H9 (cell line): Measurements from ENCODE around the gene TMEM178B. TPM values are rescaled to one million over a fixed set of nuclear protein-coding genes. Genes with fewer than 3 reads are reported as not detected.

Experiments
- DNase-seq: peaks from one replicate; pipeline ENCODE4 v3.0.0-alpha.2; 2017
- H2AFZ ChIP-seq: one replicate; pipeline ENCODE4 v1.6.1; 2013; ENCODE audit warnings: mild to moderate bottlenecking, low read length, control low read depth, moderate library complexity
- H2AK5ac ChIP-seq: 2 replicates; pipeline ENCODE4 v1.6.1; 2013; ENCODE audit warnings: low read length, control low read depth, mixed read lengths; ENCODE audit not compliant: insufficient read length
- H2BK120ac ChIP-seq: one replicate; pipeline ENCODE4 v1.6.1; 2013; ENCODE audit warnings: low read depth, mild to moderate bottlenecking, low read length, control low read depth, inconsistent platforms; ENCODE audit not compliant: poor library complexity, severe bottlenecking
- H2BK12ac ChIP-seq: 2 replicates; pipeline ENCODE4 v1.6.1; 2013; ENCODE audit warnings: low read length, control low read depth, mixed read lengths, low read depth; ENCODE audit not compliant: insufficient read length
- H2BK15ac ChIP-seq: 2 replicates; pipeline ENCODE4 v1.6.1; 2013; ENCODE audit warnings: low read depth, low read length, control low read depth
- H2BK20ac ChIP-seq: one replicate; pipeline ENCODE4 v1.6.1; 2013; ENCODE audit warnings: low read depth, mild to moderate bottlenecking, low read length, control low read depth, inconsistent platforms; ENCODE audit not compliant: poor library complexity, severe bottlenecking
- H2BK5ac ChIP-seq: 2 replicates; pipeline ENCODE4 v1.6.1; 2013; ENCODE audit warnings: low read length, control low read depth, mixed read lengths; ENCODE audit not compliant: insufficient read length
- H3K14ac ChIP-seq: 2 replicates; pipeline ENCODE4 v1.6.1; 2013; ENCODE audit warnings: low read length, control low read depth; ENCODE audit not compliant: insufficient read depth
- H3K18ac ChIP-seq: 2 replicates; pipeline ENCODE4 v1.6.1; 2013; ENCODE audit warnings: low read depth, mild to moderate bottlenecking, mixed read lengths, low read length, control low read depth; ENCODE audit not compliant: insufficient read length
- H3K23ac ChIP-seq: 2 replicates; pipeline ENCODE4 v1.6.1; 2013; ENCODE audit warnings: low read length, control low read depth, mixed read lengths, low read depth; ENCODE audit not compliant: insufficient read length
- H3K23me2 ChIP-seq: 2 replicates; pipeline ENCODE4 v1.6.1; 2013; ENCODE audit warnings: low read depth, mild to moderate bottlenecking, mixed read lengths, low read length, control low read depth; ENCODE audit not compliant: insufficient read length, poor library complexity, severe bottlenecking
- H3K27ac ChIP-seq: 2 replicates; pipeline ENCODE4 v1.5.1; 2013; ENCODE audit warnings: low read length, control low read depth, mixed read lengths, low read depth; ENCODE audit not compliant: insufficient read length
- H3K27me3 ChIP-seq: 2 replicates; pipeline ENCODE4 v1.6.1; 2013; ENCODE audit warnings: low read length, control low read depth, inconsistent platforms; ENCODE audit not compliant: insufficient read depth
- H3K4ac ChIP-seq: 2 replicates; pipeline ENCODE4 v1.6.1; 2013; ENCODE audit warnings: low read depth, mild to moderate bottlenecking, control low read depth, inconsistent platforms, low read length, moderate library complexity
- H3K4me1 ChIP-seq: 2 replicates; pipeline ENCODE4 v1.6.1; 2013; ENCODE audit warnings: low read length, control low read depth, inconsistent platforms; ENCODE audit not compliant: insufficient read depth
- H3K4me2 ChIP-seq: 2 replicates; pipeline ENCODE4 v1.6.1; 2013; ENCODE audit warnings: low read length, control low read depth, mixed read lengths; ENCODE audit not compliant: insufficient read length, insufficient read depth
- H3K56ac ChIP-seq: 2 replicates; pipeline ENCODE4 v1.6.1; 2013; ENCODE audit warnings: low read depth, mild to moderate bottlenecking, mixed read lengths, low read length, control low read depth; ENCODE audit not compliant: insufficient read length
- H3K79me1 ChIP-seq: 2 replicates; pipeline ENCODE4 v1.6.1; 2013; ENCODE audit warnings: low read depth, mild to moderate bottlenecking, moderate library complexity, low read length, control low read depth, inconsistent platforms; ENCODE audit not compliant: insufficient read depth, poor library complexity, severe bottlenecking
- H3K79me2 ChIP-seq: 2 replicates; pipeline ENCODE4 v1.6.1; 2013; ENCODE audit warnings: low read length, control low read depth, inconsistent platforms; ENCODE audit not compliant: insufficient read depth
- H3K9ac ChIP-seq: 2 replicates; pipeline ENCODE4 v1.6.1; 2013; ENCODE audit warnings: low read length, control low read depth, mixed read lengths; ENCODE audit not compliant: insufficient read length; ENCODE audit errors: extremely low read depth
- H3K9me3 ChIP-seq: one replicate; pipeline ENCODE4 v1.6.1; 2013; ENCODE audit warnings: low read depth, low read length, inconsistent platforms; ENCODE audit not compliant: control insufficient read depth
- H3T11ph ChIP-seq: one replicate; pipeline ENCODE4 v1.6.1; 2013; ENCODE audit warnings: mild to moderate bottlenecking, low read length, control low read depth, inconsistent platforms
- H4K20me1 ChIP-seq: one replicate; pipeline ENCODE4 v1.6.1; 2013; ENCODE audit not compliant: control insufficient read depth, insufficient read length, insufficient read depth
- H4K5ac ChIP-seq: 2 replicates; pipeline ENCODE4 v1.6.1; 2013; ENCODE audit warnings: low read depth, mild to moderate bottlenecking, mixed read lengths, low read length, control low read depth; ENCODE audit not compliant: insufficient read length
- H4K8ac ChIP-seq: replicated peaks from 2 replicates; pipeline ENCODE4 v1.6.1; 2013; ENCODE audit warnings: low read length, control low read depth, mixed read lengths, low read depth; ENCODE audit not compliant: insufficient read length
- H4K91ac ChIP-seq: 2 replicates; pipeline ENCODE4 v1.6.1; 2013; ENCODE audit warnings: low read depth, mild to moderate bottlenecking, moderate library complexity, mixed read lengths, low read length, control low read depth; ENCODE audit not compliant: insufficient read length
- H3K27ac Mint-ChIP-seq, 3 experiments: 2 replicates in 2 of 3; 3 replicates in 1 of 3; pipeline ENCODE4 v1.8.0; 2020 to 2021; ENCODE audit warnings: mixed read lengths in 3 of 3, mild to moderate bottlenecking in 1 of 3, moderate library complexity in 1 of 3
- H3K27me3 Mint-ChIP-seq: 2 replicates; pipeline ENCODE4 v1.8.0; 2021; ENCODE audit warnings: low read depth, mild to moderate bottlenecking, moderate library complexity, mixed read lengths
- H3K36me3 Mint-ChIP-seq, 3 experiments: 2 replicates in 2 of 3; 3 replicates in 1 of 3; pipeline ENCODE4 v1.8.0; 2020 to 2021; ENCODE audit warnings: low read depth in 3 of 3, mixed read lengths in 3 of 3; ENCODE audit not compliant: insufficient read depth in 1 of 3
- H3K4me1 Mint-ChIP-seq, 2 experiments: 2 replicates each; pipeline ENCODE4 v1.8.0; 2020; ENCODE audit warnings: mixed read lengths in 2 of 2
- H3K4me3 Mint-ChIP-seq, 2 experiments: 2 replicates in 1 of 2; 3 replicates in 1 of 2; pipeline ENCODE4 v1.8.0; 2020 to 2021; ENCODE audit warnings: mild to moderate bottlenecking in 2 of 2, mixed read lengths in 2 of 2, moderate library complexity in 1 of 2
- H3K9me3 Mint-ChIP-seq, 2 experiments: 2 replicates in 1 of 2; 3 replicates in 1 of 2; pipeline ENCODE4 v1.8.0; 2020; ENCODE audit warnings: mild to moderate bottlenecking in 2 of 2, mixed read lengths in 2 of 2, moderate library complexity in 1 of 2
- CTCF ChIP-seq: fragments of 200-600 bp; sonication (generic); conservative IDR thresholded peaks from 3 replicates; pipeline ENCODE4 v1.8.0; 2021; ENCODE audit warnings: antibody characterized with exemption, mild to moderate bottlenecking
- WGBS: extraction: QIAGEN DNeasy Blood & Tissue Kit; methylation state at CpG from one replicate; pipeline ENCODE4 v1.1.7; 2013; ENCODE audit warnings: missing lambda C conversion rate, low lambda C conversion rate, mixed read lengths; ENCODE audit not compliant: insufficient read length; ENCODE audit errors: extremely low coverage; 5-methylcytosine and 5-hydroxymethylcytosine counted together
- total RNA-seq: library from RNA; stranded (reverse); gene quantifications from 2 replicates; pipeline ENCODE4 v1.2.1, GENCODE V29; 2021

TMEM178B gene
- total RNA-seq, 1 experiment from 2014 or later = 11.3 TPM

- H3K79me2 ChIP-seq = no peaks in the 10 kb centered on the region
- H2BK120ac ChIP-seq = no peak overlapping the region
- H3K4me2 ChIP-seq = no peak overlapping the region
- no peak overlapping the region for H3K4ac ChIP-seq
- H2AK5ac ChIP-seq = no peak overlapping the region
- no peak overlapping the region for H2BK20ac ChIP-seq
- no peaks in the 10 kb centered on the region for H3K23me2 ChIP-seq
- no peak overlapping the region for H2AFZ ChIP-seq
- H3K14ac ChIP-seq = no peak overlapping the region
- TF ChIP-seq CTCF = no peak
- no peak overlapping the region for H2BK12ac ChIP-seq
- no peak overlapping the region for H4K8ac ChIP-seq
- Mint-ChIP-seq H3K4me1 (peaks cover 0 to 2% of the 10 kb centered on the region in 2 experiments; a peak in 2 of 4 replicates), H3K9me3 (peaks cover 0 to 3% of the 10 kb centered on the region in 2 experiments; a peak in 3 of 5 replicates), H3K4me3 (no peak overlapping the region), H3K27ac (no peak overlapping the region; a peak in 1 of 7 replicates), H3K27me3 (no peaks in the 10 kb centered on the region), H3K36me3 (peaks cover 0 to 5% (median 0%) of the 10 kb centered on the region in 3 experiments; a peak in 1 of 7 replicates)
- H3K79me1 ChIP-seq = no peaks in the 10 kb centered on the region
- WGBS = no CpG with 5 or more reads among the region's 2 CpGs
- no peak overlapping the region for H3K56ac ChIP-seq
- no peak overlapping the region for H4K91ac ChIP-seq
- no peak overlapping the region for H3K18ac ChIP-seq
- no peak overlapping the region for H3K9ac ChIP-seq
- no peak overlapping the region for H3K23ac ChIP-seq
- H4K20me1 ChIP-seq = no peaks in the 10 kb centered on the region
- H3T11ph ChIP-seq = no peak overlapping the region
- H3K4me1 ChIP-seq = no peaks in the 10 kb centered on the region; the same call in 1 of the 2 replicates
- DNase-seq = no peak
- no peak overlapping the region for H2BK5ac ChIP-seq
- H3K9me3 ChIP-seq = no peaks in the 10 kb centered on the region
- H2BK15ac ChIP-seq = no peak overlapping the region
- H3K27ac ChIP-seq = no peak overlapping the region
- no peak overlapping the region for H4K5ac ChIP-seq
- H3K27me3 ChIP-seq = no peaks in the 10 kb centered on the region
These were observed 304.5 kb downstream of the TMEM178B start for GRCh38 chr7:141378405-141378804.
